ENCODE results near the gene PASK.

Gene PASK

GRCh38 chr2:241179899-241180298 lies 30.6 kb upstream of the PASK start:
- no peak for DNase-seq

GRCh38 chr2:241178961-241179360 lies 29.7 kb upstream of the PASK start:
- no peak for DNase-seq

- no peak for DNase-seq
These were observed 28.5 kb upstream of the PASK start for GRCh38 chr2:241177526-241178334.

GRCh38 chr2:241173557-241173956 lies 24.3 kb upstream of the PASK start:
- DNase-seq: no peak

- DNase-seq: no peak
These were observed 19.1 kb upstream of the PASK start for GRCh38 chr2:241168366-241168765.

- DNase-seq: no peak
These were observed 14.4 kb upstream of the PASK start for GRCh38 chr2:241163601-241164118.

- no peak for DNase-seq
These were observed 12.5 kb upstream of the PASK start for GRCh38 chr2:241161646-241162281.

GRCh38 chr2:241160318-241160717 lies 11.0 kb upstream of the PASK start:
- DNase-seq: no peak

- DNase-seq: no peak
These were observed 9.8 kb upstream of the PASK start for GRCh38 chr2:241159116-241159515.

GRCh38 chr2:241158546-241158900 lies 9.3 kb upstream of the PASK start:
- no peak for DNase-seq

- DNase-seq: no peak
These were observed 8.7 kb upstream of the PASK start for GRCh38 chr2:241157841-241158545.

- no peak for DNase-seq
These were observed 7.7 kb upstream of the PASK start for GRCh38 chr2:241156971-241157441.

GRCh38 chr2:241155936-241156335 lies 6.7 kb upstream of the PASK start:
- DNase-seq: no peak

- DNase-seq: no peak
These were observed 5.6 kb upstream of the PASK start for GRCh38 chr2:241154915-241155314.

GRCh38 chr2:241153616-241154015 lies 4.3 kb upstream of the PASK start:
- no peak for DNase-seq

GRCh38 chr2:241151934-241152660 lies 2.8 kb upstream of the PASK start:
- no peak for DNase-seq

- DNase-seq: no peak
These were observed 1.6 kb upstream of the PASK start for GRCh38 chr2:241150660-241151530.

GRCh38 chr2:241149925-241150659 lies 820 bp upstream of the PASK start, which contains the start of gene PPP1R7:
PPP1R7 (plus strand) TSS chr2:241150467; CDS start chr2:241150496, 29 bp downstream.
- peak; percentile 92 for DNase-seq

GRCh38 chr2:241149675-241149924 lies 328 bp upstream of the PASK start:
- DNase-seq: no peak

- DNase-seq: no peak
These were observed 1.0 kb downstream of the PASK start for GRCh38 chr2:241148239-241148638.

GRCh38 chr2:241147336-241147735 lies 1.9 kb downstream of the PASK start:
- no peak for DNase-seq
